ENCODE data around the gene MPRIP.
"Not testable (repeated sequence)": the region's sequence is repeated elsewhere in the genome, so short reads cannot be mapped to it uniquely, and the experiment has no call there.

The MPRIP gene

GRCh38 chr17:17132746-17133145, 90.5 kb downstream of the MPRIP start:
- Histone ChIP-seq H3K4me3 (ENCODE audit: low read depth, low read length) (no peak overlapping the region), H3K4me1 (ENCODE audit: control insufficient read depth in 1 of 2, insufficient read depth in 2 of 2, low read length in 2 of 2) (no peaks in the 10 kb centered on the region), H4K12ac (ENCODE audit: low read depth, low read length) (no peak overlapping the region), H2AK5ac (ENCODE audit: low read length) (no peak overlapping the region), H3K23ac (ENCODE audit: low read length) (no peak overlapping the region), H3K18ac (ENCODE audit: low read length) (no peak overlapping the region), H3K9ac (ENCODE audit: low read length) (no peak overlapping the region), H4K91ac (ENCODE audit: low read depth, low read length) (no peak overlapping the region), H3K9me3 (ENCODE audit: insufficient read depth, low read depth, low read length) (no peaks in the 10 kb centered on the region), H2BK5ac (ENCODE audit: low read depth, low read length, poor library complexity) (no peak overlapping the region), H2AFZ (ENCODE audit: insufficient read depth, low read length, poor library complexity) (no peak overlapping the region), H3K4ac (ENCODE audit: low read depth, low read length) (no peak overlapping the region), H2BK120ac (ENCODE audit: insufficient read depth, low read length, poor library complexity) (no peak overlapping the region), H3K14ac (ENCODE audit: low read length) (no peak overlapping the region), H4K8ac (ENCODE audit: low read depth, low read length) (no peak overlapping the region), H2BK12ac (ENCODE audit: low read length) (no peak overlapping the region), H3K27me3 (ENCODE audit: insufficient read depth, low read length) (no peaks in the 10 kb centered on the region), H3K79me1 (ENCODE audit: low read length) (no peaks in the 10 kb centered on the region), H3K79me2 (ENCODE audit: control insufficient read depth, insufficient read depth, low read length, poor library complexity) (no peaks in the 10 kb centered on the region), H3K4me2 (ENCODE audit: low read length) (no peak overlapping the region), H3K36me3 (ENCODE audit: control insufficient read depth in 1 of 2, insufficient read depth in 2 of 2, low read length in 2 of 2) (peaks cover 85 to 92% of the 10 kb centered on the region in 2 experiments), H3K27ac (ENCODE audit: low read depth, low read length) (no peak overlapping the region)
- no CpG with 5 or more reads among the region's 8 CpGs for WGBS (ENCODE audit: extremely low coverage, insufficient coverage, insufficient read length)
- no peak for DNase-seq

GRCh38 chr17:17134051-17134956, 92.0 kb downstream of the MPRIP start:
- peak overlapping the region; percentile 21 for H4K12ac ChIP-seq (ENCODE audit: low read depth, low read length)
- H3K79me2 ChIP-seq (ENCODE audit: control insufficient read depth, insufficient read depth, low read length, poor library complexity): no peaks in the 10 kb centered on the region
- no peaks in the 10 kb centered on the region for H3K4me1 ChIP-seq (ENCODE audit: control insufficient read depth in 1 of 2, insufficient read depth in 2 of 2, low read length in 2 of 2)
- peaks cover 88 to 95% of the 10 kb centered on the region in 2 experiments for H3K36me3 ChIP-seq (ENCODE audit: control insufficient read depth in 1 of 2, insufficient read depth in 2 of 2, low read length in 2 of 2)
- H3K9me3 ChIP-seq (ENCODE audit: insufficient read depth, low read depth, low read length): no peaks in the 10 kb centered on the region
- H4K8ac ChIP-seq (ENCODE audit: low read depth, low read length): no peak overlapping the region
- DNase-seq: no peak
- H3K79me1 ChIP-seq (ENCODE audit: low read length): no peaks in the 10 kb centered on the region
- no peak overlapping the region for H4K91ac ChIP-seq (ENCODE audit: low read depth, low read length)
- no peak overlapping the region for H3K4me2 ChIP-seq (ENCODE audit: low read length)
- no peak overlapping the region for H3K27ac ChIP-seq (ENCODE audit: low read depth, low read length)
- H3K9ac ChIP-seq (ENCODE audit: low read length): no peak overlapping the region
- H2BK5ac ChIP-seq (ENCODE audit: low read depth, low read length, poor library complexity): no peak overlapping the region
- no peak overlapping the region for H2AFZ ChIP-seq (ENCODE audit: insufficient read depth, low read length, poor library complexity)
- H3K4me3 ChIP-seq (ENCODE audit: low read depth, low read length): no peak overlapping the region
- H2AK5ac ChIP-seq (ENCODE audit: low read length): no peak overlapping the region
- H3K14ac ChIP-seq (ENCODE audit: low read length): no peak overlapping the region
- no CpG with 5 or more reads among the region's 14 CpGs for WGBS (ENCODE audit: extremely low coverage, insufficient coverage, insufficient read length)
- no peaks in the 10 kb centered on the region for H3K27me3 ChIP-seq (ENCODE audit: insufficient read depth, low read length)
- H2BK120ac ChIP-seq (ENCODE audit: insufficient read depth, low read length, poor library complexity): no peak overlapping the region
- H3K18ac ChIP-seq (ENCODE audit: low read length): no peak overlapping the region
- no peak overlapping the region for H3K4ac ChIP-seq (ENCODE audit: low read depth, low read length)
- H2BK12ac ChIP-seq (ENCODE audit: low read length): no peak overlapping the region
- H3K23ac ChIP-seq (ENCODE audit: low read length): no peak overlapping the region

- Histone ChIP-seq H3K14ac (ENCODE audit: low read length) (no peak overlapping the region), H3K36me3 (ENCODE audit: control insufficient read depth in 1 of 2, insufficient read depth in 2 of 2, low read length in 2 of 2) (peaks cover 87 to 95% of the 10 kb centered on the region in 2 experiments), H3K9ac (ENCODE audit: low read length) (no peak overlapping the region), H3K27me3 (ENCODE audit: insufficient read depth, low read length) (no peaks in the 10 kb centered on the region), H3K79me2 (ENCODE audit: control insufficient read depth, insufficient read depth, low read length, poor library complexity) (no peaks in the 10 kb centered on the region), H3K23ac (ENCODE audit: low read length) (no peak overlapping the region), H3K79me1 (ENCODE audit: low read length) (no peaks in the 10 kb centered on the region), H4K91ac (ENCODE audit: low read depth, low read length) (no peak overlapping the region), H2AK5ac (ENCODE audit: low read length) (no peak overlapping the region), H4K8ac (ENCODE audit: low read depth, low read length) (no peak overlapping the region), H3K4me2 (ENCODE audit: low read length) (no peak overlapping the region), H2AFZ (ENCODE audit: insufficient read depth, low read length, poor library complexity) (no peak overlapping the region), H3K9me3 (ENCODE audit: insufficient read depth, low read depth, low read length) (no peaks in the 10 kb centered on the region), H3K4me3 (ENCODE audit: low read depth, low read length) (no peak overlapping the region), H2BK5ac (ENCODE audit: low read depth, low read length, poor library complexity) (no peak overlapping the region), H3K18ac (ENCODE audit: low read length) (no peak overlapping the region), H4K12ac (ENCODE audit: low read depth, low read length) (no peak overlapping the region), H3K27ac (ENCODE audit: low read depth, low read length) (no peak overlapping the region), H3K4me1 (ENCODE audit: control insufficient read depth in 1 of 2, insufficient read depth in 2 of 2, low read length in 2 of 2) (no peaks in the 10 kb centered on the region), H2BK120ac (ENCODE audit: insufficient read depth, low read length, poor library complexity) (no peak overlapping the region), H2BK12ac (ENCODE audit: low read length) (no peak overlapping the region), H3K4ac (ENCODE audit: low read depth, low read length) (no peak overlapping the region)
- no peak for DNase-seq
- WGBS (ENCODE audit: extremely low coverage, insufficient coverage, insufficient read length): no CpG with 5 or more reads among the region's 3 CpGs
These were observed 92.7 kb downstream of the MPRIP start for GRCh38 chr17:17134957-17135333.

GRCh38 chr17:17136221-17136620, 94.0 kb downstream of the MPRIP start:
- H3K4me3 ChIP-seq (ENCODE audit: low read depth, low read length); H3K18ac ChIP-seq (ENCODE audit: low read length); DNase-seq; H2BK5ac ChIP-seq (ENCODE audit: low read depth, low read length, poor library complexity); H2AK5ac ChIP-seq (ENCODE audit: low read length); H4K91ac ChIP-seq (ENCODE audit: low read depth, low read length); H4K8ac ChIP-seq (ENCODE audit: low read depth, low read length); H3K9ac ChIP-seq (ENCODE audit: low read length); H3K4me2 ChIP-seq (ENCODE audit: low read length); H3K27me3 ChIP-seq (ENCODE audit: insufficient read depth, low read length); H3K9me3 ChIP-seq (ENCODE audit: insufficient read depth, low read depth, low read length); H2AFZ ChIP-seq (ENCODE audit: insufficient read depth, low read length, poor library complexity); H3K14ac ChIP-seq (ENCODE audit: low read length); H3K27ac ChIP-seq (ENCODE audit: low read depth, low read length); H3K4me1 ChIP-seq (ENCODE audit: control insufficient read depth in 1 of 2, insufficient read depth in 2 of 2, low read length in 2 of 2); H3K4ac ChIP-seq (ENCODE audit: low read depth, low read length); H3K79me1 ChIP-seq (ENCODE audit: low read length); H2BK12ac ChIP-seq (ENCODE audit: low read length); H4K12ac ChIP-seq (ENCODE audit: low read depth, low read length); H3K79me2 ChIP-seq (ENCODE audit: control insufficient read depth, insufficient read depth, low read length, poor library complexity); H3K23ac ChIP-seq (ENCODE audit: low read length); H2BK120ac ChIP-seq (ENCODE audit: insufficient read depth, low read length, poor library complexity): not testable (repeated sequence)
- H3K36me3 ChIP-seq (ENCODE audit: control insufficient read depth in 1 of 2, insufficient read depth in 2 of 2, low read length in 2 of 2): peaks cover 87 to 93% of the 10 kb centered on the region in 2 experiments
- no CpG with 5 or more reads among the region's 5 CpGs for WGBS (ENCODE audit: extremely low coverage, insufficient coverage, insufficient read length)

All from trophoblast cell (in vitro differentiated cells and primary cell).